Fibroblast of pulmonary artery (primary cell): ENCODE results near the gene KCNK17.

ENCODE experiments used
- DNase-seq: peaks from one replicate; pipeline ENCODE4 v3.0.0-alpha.2; 2010; ENCODE audit warnings: low read depth
- H3K4me3 ChIP-seq: replicated peaks from 2 replicates; pipeline ENCODE4 v1.5.1; 2011; ENCODE audit warnings: low read depth, mild to moderate bottlenecking, control low read depth, low read length, moderate library complexity
- CTCF ChIP-seq: IDR thresholded peaks from 2 replicates; pipeline ENCODE4 v1.5.1; 2011; ENCODE audit warnings: mild to moderate bottlenecking, control low read depth, low read length, inconsistent platforms; ENCODE audit errors: missing control alignments

The KCNK17 gene

GRCh38 chr6:39343396-39343870 lies 29.2 kb upstream of the KCNK17 start:
- no peak for TF ChIP-seq CTCF
- H3K4me3 ChIP-seq, result no peak overlapping the region
- DNase-seq, result no peak

GRCh38 chr6:39342692-39343395 lies 28.6 kb upstream of the KCNK17 start:
- no peak for DNase-seq
- no peak overlapping the region for H3K4me3 ChIP-seq
- no peak for TF ChIP-seq CTCF

DNA sequence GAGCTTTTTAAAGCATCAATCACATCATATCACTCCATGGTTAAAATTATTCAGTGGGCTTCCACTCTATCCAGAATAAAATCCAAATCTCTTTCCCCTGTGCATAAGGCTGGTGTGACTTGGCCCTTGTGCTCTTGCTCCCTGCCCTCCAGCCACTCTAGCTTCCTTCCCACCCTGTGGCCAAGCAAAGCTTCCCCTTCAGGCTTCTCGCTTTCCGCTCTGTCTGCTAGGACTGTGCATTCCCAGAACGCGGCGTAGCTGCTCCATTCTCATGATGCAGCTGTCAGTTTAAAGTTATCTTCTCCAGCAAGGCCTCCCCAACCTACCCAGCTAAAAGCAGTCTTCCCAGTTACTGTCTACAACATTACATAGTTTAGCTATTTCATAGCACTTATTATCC lies 27.7 kb upstream of the KCNK17 start:
- TF ChIP-seq CTCF, result no peak
- no peak for DNase-seq
- H3K4me3 ChIP-seq, result no peak overlapping the region

DNA sequence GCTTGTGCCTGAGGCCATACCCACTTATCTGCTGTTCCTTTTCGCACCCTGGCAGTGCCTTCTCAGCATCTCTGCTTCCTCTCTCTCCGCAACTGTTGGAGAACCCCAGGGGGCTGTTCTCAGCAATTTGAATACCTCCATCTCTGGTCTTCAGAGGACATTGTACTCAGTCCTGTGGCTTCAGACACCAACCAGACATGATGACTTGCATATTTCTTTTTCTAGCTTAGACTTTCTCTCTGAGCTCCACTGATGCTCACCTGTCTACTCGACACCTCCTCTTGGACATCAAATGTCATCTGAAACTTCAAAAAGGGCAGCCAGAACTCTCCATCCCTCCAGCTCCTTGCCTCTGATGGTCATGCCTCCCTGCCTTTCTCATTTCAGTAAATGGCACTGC lies 27.1 kb upstream of the KCNK17 start:
- no peak for DNase-seq
- no peak for TF ChIP-seq CTCF
- H3K4me3 ChIP-seq, result no peak overlapping the region

DNA sequence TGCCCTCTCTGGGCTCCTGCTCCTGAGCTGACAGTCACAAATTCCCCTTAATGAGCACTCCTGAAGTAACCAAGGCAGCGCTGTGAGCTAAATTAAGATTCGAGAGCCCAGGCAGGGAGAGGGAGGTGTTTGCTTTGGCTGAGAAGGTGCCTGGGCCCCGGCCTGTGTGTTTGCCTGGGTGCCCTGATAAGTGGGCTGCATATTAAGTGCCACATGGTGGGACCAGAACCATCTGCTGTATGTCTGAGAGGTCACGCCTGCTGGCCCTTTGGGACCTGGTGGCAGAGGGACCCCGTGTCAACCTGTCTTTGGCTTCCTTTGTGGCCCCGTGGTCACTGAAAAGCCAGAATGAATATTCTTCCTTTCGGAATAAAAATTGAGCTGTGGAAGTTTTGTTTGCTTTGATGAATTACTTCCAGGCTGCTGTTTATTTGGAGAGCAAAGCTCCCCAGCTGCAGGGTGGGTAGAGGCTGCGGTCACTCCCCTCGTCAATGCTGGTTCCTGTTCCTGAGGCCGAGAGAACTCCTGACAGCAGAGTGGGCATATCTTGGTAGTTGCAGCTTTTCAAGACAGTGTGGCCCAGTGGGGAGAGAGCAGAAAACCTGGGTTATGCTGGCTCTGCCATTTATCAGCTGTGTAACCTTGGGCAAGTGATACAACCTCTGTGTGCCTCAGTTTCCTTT lies 25.8 kb upstream of the KCNK17 start:
- no peak overlapping the region for H3K4me3 ChIP-seq
- no peak for TF ChIP-seq CTCF
- DNase-seq, result no peak

DNA sequence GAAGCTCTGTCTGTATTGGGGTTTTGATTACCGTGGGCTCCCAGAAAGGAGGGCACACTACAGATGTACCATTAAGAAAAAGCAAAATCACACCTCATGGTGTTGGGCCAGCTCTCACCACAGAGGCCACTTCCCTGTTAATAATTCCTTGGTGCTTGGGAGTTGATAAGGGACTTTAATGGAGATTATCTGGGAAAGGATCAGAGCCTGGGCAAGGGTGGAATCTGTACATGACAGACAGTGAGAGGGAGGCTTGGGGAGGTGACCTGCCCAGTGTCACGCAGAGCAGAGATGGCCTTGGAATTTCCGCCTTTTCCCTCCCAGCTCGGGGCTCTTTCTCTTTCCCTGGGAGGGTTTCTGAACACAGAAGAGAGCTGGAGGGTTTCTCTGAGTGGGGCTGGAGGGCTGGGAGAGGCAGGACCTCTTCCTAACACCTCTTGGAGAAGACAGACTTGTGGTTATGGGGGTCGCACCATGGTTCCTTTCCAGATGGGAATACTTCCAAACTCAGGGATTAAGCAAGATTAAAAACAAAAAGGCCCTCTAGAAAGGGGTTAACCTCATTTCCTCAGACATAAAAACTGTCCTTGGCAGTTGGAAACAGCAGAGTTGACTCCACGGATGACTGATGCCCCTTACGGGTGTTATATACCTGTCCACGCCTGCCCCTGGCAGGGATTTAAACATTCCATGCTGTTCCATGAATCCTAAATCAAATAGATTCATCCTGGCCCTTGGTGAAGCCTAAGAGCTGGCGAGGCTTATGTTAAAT lies 25.1 kb upstream of the KCNK17 start:
- no peak for DNase-seq
- no peak overlapping the region for H3K4me3 ChIP-seq
- TF ChIP-seq CTCF, result no peak
